ENCODE data around the gene ITGB4. TPM values are rescaled to one million over a fixed set of nuclear protein-coding genes. Genes with fewer than 3 reads are reported as not detected.

The ITGB4 gene
- total and polyA plus RNA-seq, 10 of the 15 experiments (the other 5 are each of a cell fraction or from before 2014, with no cell fraction given): 0.06 to 1.6 (median 0.27) TPM; not detected in 2

- TF ChIP-seq NBN (IDR thresholded peaks at IDR 0.05): no peak
- no peak for TF ChIP-seq ASH2L (IDR thresholded peaks at IDR 0.05; ENCODE audit: borderline replicate concordance, low read depth)
- no peak for TF ChIP-seq CBX3 (IDR thresholded peaks at IDR 0.05; ENCODE audit: borderline replicate concordance, low read depth)
Measured at GRCh38 chr17:75743625-75744206, 22.5 kb downstream of the ITGB4 start (continued).

- Histone ChIP-seq H3K27me3 (replicated peaks in 1 of 2; ENCODE audit: control insufficient read depth in 2 of 2, insufficient read depth in 2 of 2, low read length in 1 of 2) (no peaks in the 10 kb centered on the region), H3K4me3 (no peak overlapping the region), H3K27ac (ENCODE audit: control insufficient read depth, insufficient read depth) (no peak overlapping the region), H3K36me3 (ENCODE audit: control insufficient read depth in 2 of 2, insufficient read depth in 2 of 2, low read length in 1 of 2) (no peaks in the 10 kb centered on the region), H4K20me1 (ENCODE audit: control insufficient read depth, insufficient read depth) (no peaks in the 10 kb centered on the region; the same call in 1 of the 2 replicates), H3K9me3 (replicated peaks; ENCODE audit: control insufficient read depth, insufficient read depth, low read length) (no peaks in the 10 kb centered on the region), H3K9ac (ENCODE audit: control insufficient read depth, insufficient read depth, low read length) (no peak overlapping the region), H3K4me1 (ENCODE audit: control insufficient read depth, insufficient read depth, low read length) (peaks cover 5% of the 10 kb centered on the region), H3K79me2 (ENCODE audit: control insufficient read depth, insufficient read depth, low read length) (no peaks in the 10 kb centered on the region), H3K4me2 (ENCODE audit: control insufficient read depth, insufficient read depth) (no peak overlapping the region), H2AFZ (ENCODE audit: control insufficient read depth, low read depth, low read length) (no peak overlapping the region)
- no peak for ATAC-seq
- 42% methylated on average over 9 of the region's 9 CpGs for WGBS (ENCODE audit: insufficient coverage, insufficient replicate concordance, low lambda C conversion rate, missing lambda C conversion rate)
- POLR2A ChIA-PET: interaction anchor here (0.6 to 1.0 kb wide), 4 partner anchors 62 to 324 kb away, joined by 3 to 8 read pairs (median 4); no protein-coding TSS in a partner anchor
- RAD21 ChIA-PET (ENCODE audit: unreplicated experiment): interaction anchor here (0.6 to 7.1 kb wide), 16 partner anchors 10 to 320 kb away, joined by 3 to 148 read pairs (median 6); partner anchors contain the start of genes SMIM5 and TSEN54
- no TSS peak for BruUV-seq (replicated peaks)
- TF ChIP-seq SMARCA5 (IDR thresholded peaks at IDR 0.05) (no peak), CBX5 (IDR thresholded peaks at IDR 0.05; ENCODE audit: low read depth) (no peak), POU2F2 (IDR thresholded peaks at IDR 0.05; ENCODE audit: borderline replicate concordance, low read depth, low read length) (no peak), CREB1 (IDR thresholded peaks at IDR 0.05; ENCODE audit: low read depth) (no peak), RBBP5 (conservative IDR thresholded peaks at IDR 0.05) (no peak), DPF2 (IDR thresholded peaks at IDR 0.05) (no peak)
- no peak for DNase-seq (ENCODE audit: low read depth, low spot score)
- CTCF ChIA-PET: interaction anchor here (0.6 to 10.6 kb wide), 30 partner anchors 8 to 330 kb away, joined by 3 to 336 read pairs (median 8); partner anchors contain the start of genes RECQL5, SAP30BP and SMIM5
- intact Hi-C loops (cut with micrococcal nuclease; ENCODE audit: unreplicated experiment) (loop anchor here (1.0 to 2.0 kb wide), 2 partner anchors 73 to 148 kb away; no protein-coding TSS in a partner anchor), in situ Hi-C loops (cut with MboI) (loop anchor here (5.0 to 10.0 kb wide), 2 partner anchors 76 to 114 kb away; partner anchors contain the start of gene SMIM5)
- SMC1A ChIA-PET (ENCODE audit: uncharacterized antibody, unreplicated experiment): interaction anchor here (0.8 to 6.9 kb wide), 11 partner anchors 10 to 147 kb away, joined by 4 to 72 read pairs (median 7); partner anchors contain the start of gene SMIM5
- no peak for FAIRE-seq
Measured at GRCh38 chr17:75748706-75749105, 27.4 kb downstream of the ITGB4 start.
